ENCODE results near the gene TCEA2. TPM values are rescaled to one million over a fixed set of nuclear protein-coding genes. Genes with fewer than 3 reads are reported as not detected.

The TCEA2 gene
- total and polyA plus RNA-seq, 2 of the 13 experiments (the other 11 are each of a cell fraction or from before 2014, with no cell fraction given): 28.1 to 33.7 TPM

- TF ChIP-seq, protein P1, sequence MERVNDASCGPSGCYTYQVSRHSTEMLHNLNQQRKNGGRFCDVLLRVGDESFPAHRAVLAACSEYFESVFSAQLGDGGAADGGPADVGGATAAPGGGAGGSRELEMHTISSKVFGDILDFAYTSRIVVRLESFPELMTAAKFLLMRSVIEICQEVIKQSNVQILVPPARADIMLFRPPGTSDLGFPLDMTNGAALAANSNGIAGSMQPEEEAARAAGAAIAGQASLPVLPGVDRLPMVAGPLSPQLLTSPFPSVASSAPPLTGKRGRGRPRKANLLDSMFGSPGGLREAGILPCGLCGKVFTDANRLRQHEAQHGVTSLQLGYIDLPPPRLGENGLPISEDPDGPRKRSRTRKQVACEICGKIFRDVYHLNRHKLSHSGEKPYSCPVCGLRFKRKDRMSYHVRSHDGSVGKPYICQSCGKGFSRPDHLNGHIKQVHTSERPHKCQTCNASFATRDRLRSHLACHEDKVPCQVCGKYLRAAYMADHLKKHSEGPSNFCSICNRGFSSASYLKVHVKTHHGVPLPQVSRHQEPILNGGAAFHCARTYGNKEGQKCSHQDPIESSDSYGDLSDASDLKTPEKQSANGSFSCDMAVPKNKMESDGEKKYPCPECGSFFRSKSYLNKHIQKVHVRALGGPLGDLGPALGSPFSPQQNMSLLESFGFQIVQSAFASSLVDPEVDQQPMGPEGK (CRISPR knock-in tag; IDR thresholded peaks at IDR 0.05): peak; percentile 93
- TF ChIP-seq SNAI1 (CRISPR knock-in tag; IDR thresholded peaks at IDR 0.05; ENCODE audit: borderline replicate concordance) (peak; percentile 36; the same call in 1 of the 2 replicates), ZNF20 (CRISPR knock-in tag; IDR thresholded peaks at IDR 0.05) (0 out of 2 replicates have a peak, but pooled peaks have one; percentile 32), MXD1 (CRISPR knock-in tag; IDR thresholded peaks at IDR 0.05) (peak; percentile 28)
Measured at GRCh38 chr20:64049878-64050260, 13.1 kb upstream of the TCEA2 start (continued).

DNA sequence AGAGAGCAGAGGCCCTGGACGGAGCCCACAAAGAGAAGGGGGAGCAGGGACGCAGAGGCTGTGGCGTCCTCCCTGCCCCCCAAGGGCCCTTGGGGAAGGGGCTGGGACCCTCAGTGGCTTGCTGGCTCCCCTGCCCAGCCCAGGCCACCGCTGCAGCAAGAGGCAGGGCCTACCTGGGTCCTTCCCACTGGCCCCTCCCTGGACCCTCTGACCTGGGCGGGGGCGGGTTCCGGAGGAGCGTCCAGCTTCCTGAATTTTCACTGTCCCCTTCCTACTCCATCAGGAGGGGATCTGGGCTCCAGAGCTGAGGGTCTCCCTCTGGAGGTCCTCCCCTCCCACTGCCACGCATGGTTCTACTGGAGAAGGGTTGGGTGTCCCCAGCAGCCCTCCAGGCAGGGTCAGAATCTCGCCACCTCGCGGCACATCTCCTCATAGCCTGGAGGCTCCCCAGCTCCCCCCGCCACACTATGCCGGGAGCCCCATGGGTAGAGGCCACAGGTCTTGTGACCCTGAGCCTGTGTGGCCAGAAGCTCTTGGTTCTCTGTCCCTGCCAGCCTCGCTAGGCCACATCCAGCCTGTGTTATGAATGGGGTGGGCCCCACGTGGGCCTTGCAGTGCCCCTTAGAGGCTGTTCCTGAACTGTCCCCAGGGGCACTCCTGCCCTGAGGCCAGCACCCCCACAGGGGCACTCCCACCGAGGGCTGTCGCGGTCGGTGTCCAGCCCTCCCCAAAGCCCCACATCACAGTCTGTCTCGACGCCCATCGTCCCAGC, 12.6 kb upstream of the TCEA2 start:
- intact Hi-C loops (cut with micrococcal nuclease; ENCODE audit: unreplicated experiment): loop anchor here (1.0 kb wide), 1 partner anchor 26 kb away; no protein-coding TSS in a partner anchor
- ATAC-seq (peak; percentile 45), DNase-seq (ENCODE audit: low spot score) (peak; percentile 79), FAIRE-seq (peak; percentile 67)
- Histone ChIP-seq H3K27ac (ENCODE audit: extremely low read length, insufficient read depth, low read length) (peak overlapping the region; percentile 68), H4K20me1 (ENCODE audit: insufficient read depth, low read length) (no peaks in the 10 kb centered on the region), H3K4me2 (ENCODE audit: low read depth, low read length) (peak overlapping the region; percentile 98), H3K27me3 (ENCODE audit: control insufficient read depth in 1 of 2, insufficient read depth in 2 of 2, low read length in 2 of 2) (no peaks in the 10 kb centered on the region; a peak in 1 of 5 replicates), H3K4me1 (ENCODE audit: insufficient read depth, low read length) (peaks cover 69% of the 10 kb centered on the region), H3K79me2 (ENCODE audit: insufficient read depth, low read length) (peaks cover 4% of the 10 kb centered on the region), H2AFZ (ENCODE audit: low read length) (no peak overlapping the region), H3K9me3 (ENCODE audit: low read length) (no peaks in the 10 kb centered on the region), H3K9ac (ENCODE audit: insufficient read depth, low read depth, low read length) (peak overlapping the region; percentile 79), H3K4me3 (replicated peaks in 1 of 3; ENCODE audit: insufficient read depth in 1 of 3, low read depth in 2 of 3, low read length in 3 of 3) (peak overlapping the region; percentile 65 to 88 (median 77)), H3K36me3 (replicated peaks in 1 of 2; ENCODE audit: control insufficient read depth in 1 of 2, insufficient read depth in 2 of 2, low read length in 2 of 2) (no peaks in the 10 kb centered on the region)
- in situ Hi-C loops (cut with HindIII; ENCODE audit: extremely low pct_ligation_motif_present, low pct_unique_long_range_greater_than_20kb): no loop called here
- ChIA-PET CTCF (ENCODE audit: low intra/inter-chr PET ratio, low total read pairs) (no interaction called here), POLR2A (interaction anchor here (0.6 to 9.4 kb wide), 14 partner anchors 8 to 392 kb away, joined by 3 to 252 read pairs (median 4); partner anchors contain the start of genes C20orf204, OPRL1, PRPF6 and RGS19)
- 10% methylated on average over 20 of the region's 23 CpGs for WGBS (ENCODE audit: low lambda C conversion rate)
- no TSS peak for BruUV-seq (replicated peaks)
- TF ChIP-seq ZNF543 (CRISPR knock-in tag; IDR thresholded peaks at IDR 0.05) (0 out of 2 replicates have a peak, but pooled peaks have one; percentile 6), ZNF281 (CRISPR knock-in tag; IDR thresholded peaks at IDR 0.05; ENCODE audit: borderline replicate concordance) (no peak), HNRNPUL1 (IDR thresholded peaks at IDR 0.05; ENCODE audit: low read depth, low read length) (no peak), ZNF337 (CRISPR knock-in tag; IDR thresholded peaks at IDR 0.05; ENCODE audit: borderline replicate concordance, low read depth) (peak; percentile 7; the same call in 1 of the 2 replicates), ZNF777 (CRISPR knock-in tag; IDR thresholded peaks at IDR 0.05) (peak; percentile 66), ELF1 (CRISPR knock-in tag; IDR thresholded peaks at IDR 0.05) (peak; percentile 62), PRMT3 (CRISPR knock-in tag; IDR thresholded peaks at IDR 0.05; ENCODE audit: borderline replicate concordance, low read depth) (no peak)
- TF ChIP-seq, protein P2, sequence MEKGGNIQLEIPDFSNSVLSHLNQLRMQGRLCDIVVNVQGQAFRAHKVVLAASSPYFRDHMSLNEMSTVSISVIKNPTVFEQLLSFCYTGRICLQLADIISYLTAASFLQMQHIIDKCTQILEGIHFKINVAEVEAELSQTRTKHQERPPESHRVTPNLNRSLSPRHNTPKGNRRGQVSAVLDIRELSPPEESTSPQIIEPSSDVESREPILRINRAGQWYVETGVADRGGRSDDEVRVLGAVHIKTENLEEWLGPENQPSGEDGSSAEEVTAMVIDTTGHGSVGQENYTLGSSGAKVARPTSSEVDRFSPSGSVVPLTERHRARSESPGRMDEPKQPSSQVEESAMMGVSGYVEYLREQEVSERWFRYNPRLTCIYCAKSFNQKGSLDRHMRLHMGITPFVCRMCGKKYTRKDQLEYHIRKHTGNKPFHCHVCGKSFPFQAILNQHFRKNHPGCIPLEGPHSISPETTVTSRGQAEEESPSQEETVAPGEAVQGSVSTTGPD (CRISPR knock-in tag; IDR thresholded peaks at IDR 0.05): 0 out of 2 replicates have a peak, but pooled peaks have one; percentile 2
- TF ChIP-seq, protein P3, sequence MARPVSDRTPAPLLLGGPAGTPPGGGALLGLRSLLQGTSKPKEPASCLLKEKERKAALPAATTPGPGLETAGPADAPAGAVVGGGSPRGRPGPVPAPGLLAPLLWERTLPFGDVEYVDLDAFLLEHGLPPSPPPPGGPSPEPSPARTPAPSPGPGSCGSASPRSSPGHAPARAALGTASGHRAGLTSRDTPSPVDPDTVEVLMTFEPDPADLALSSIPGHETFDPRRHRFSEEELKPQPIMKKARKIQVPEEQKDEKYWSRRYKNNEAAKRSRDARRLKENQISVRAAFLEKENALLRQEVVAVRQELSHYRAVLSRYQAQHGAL (CRISPR knock-in tag; IDR thresholded peaks at IDR 0.05; ENCODE audit: not compliant biosample characterization): peak; percentile 87
